Smooth muscle cell (in vitro differentiated cells): ENCODE results near the gene UBL4B. TPM values are rescaled to one million over a fixed set of nuclear protein-coding genes. Genes with fewer than 3 reads are reported as not detected.

Experiments
- DNase-seq: peaks from one replicate; lab custom pipeline; 2025; ENCODE audit not compliant: unreplicated experiment; lab: John Stamatoyannopoulos, UW
- H2AFZ ChIP-seq: fragments of 200-600 bp; sonication (generic); 2 replicates; pipeline ENCODE4 v1.6.0; 2016; ENCODE audit warnings: antibody characterized with exemption, low read depth, mild to moderate bottlenecking
- H3F3A ChIP-seq: fragments of 200-600 bp; sonication (generic); 2 replicates; pipeline ENCODE4 v1.6.0; 2017; ENCODE audit warnings: antibody characterized with exemption, low read depth
- H3K27ac ChIP-seq: fragments of 200-600 bp; sonication (generic); 2 replicates; pipeline ENCODE4 v1.5.1; 2016; ENCODE audit warnings: low read depth, mild to moderate bottlenecking
- H3K27me3 ChIP-seq: fragments of 200-600 bp; sonication (generic); 2 replicates; pipeline ENCODE4 v1.6.1; 2016; ENCODE audit warnings: low read depth, mild to moderate bottlenecking
- H3K36me3 ChIP-seq: fragments of 200-600 bp; sonication (generic); 2 replicates; pipeline ENCODE4 v1.5.1; 2016; ENCODE audit warnings: low read depth
- H3K4me1 ChIP-seq: fragments of 200-600 bp; sonication (generic); 2 replicates; pipeline ENCODE4 v1.5.1; 2016; ENCODE audit warnings: low read depth
- H3K4me2 ChIP-seq: fragments of 200-600 bp; sonication (generic); 2 replicates; pipeline ENCODE4 v1.6.0; 2016; ENCODE audit warnings: mild to moderate bottlenecking
- H3K4me3 ChIP-seq: fragments of 200-600 bp; sonication (generic); 2 replicates; pipeline ENCODE4 v1.5.1; 2016; ENCODE audit warnings: mild to moderate bottlenecking
- H3K79me2 ChIP-seq: fragments of 200-600 bp; sonication (generic); 2 replicates; pipeline ENCODE4 v1.6.0; 2016; ENCODE audit warnings: low read depth, mild to moderate bottlenecking
- H3K9ac ChIP-seq: fragments of 200-600 bp; sonication (generic); 2 replicates; pipeline ENCODE4 v1.6.0; 2016; ENCODE audit warnings: low read depth
- H3K9me3 ChIP-seq: fragments of 200-600 bp; sonication (generic); replicated peaks from 2 replicates; pipeline ENCODE4 v1.5.1; 2016; ENCODE audit warnings: low read depth
- H4K20me1 ChIP-seq: fragments of 200-600 bp; sonication (generic); 2 replicates; pipeline ENCODE4 v1.6.0; 2016; ENCODE audit warnings: low read depth
- WGBS: methylation state at CpG from one replicate; pipeline ENCODE4 v1.1.7; 2016; ENCODE audit warnings: low lambda C conversion rate; 5-methylcytosine and 5-hydroxymethylcytosine counted together
- polyA plus RNA-seq: library from polyadenylated mRNA; unstranded; fragments of >200 nt; fragmentation: Nextera tagmentation; extraction: Ambion mirVana; gene quantifications from 2 replicates; pipeline ENCODE4 v1.2.1, GENCODE V29; 2016
- total RNA-seq: library from RNA; depleted of rRNA; stranded (reverse); fragments of >200 nt; gene quantifications from 2 replicates; pipeline ENCODE4 v1.2.3, GENCODE V29; 2014
- TF ChIP-seq, protein P1 (sequence below): fragments of 200-600 bp; sonication (generic); IDR thresholded peaks from 2 replicates; pipeline ENCODE4 v1.5.1; 2017; ENCODE audit warnings: borderline replicate concordance, mild to moderate bottlenecking, antibody characterized with exemption; ENCODE audit not compliant: insufficient read depth, poor library complexity, severe bottlenecking

Gene UBL4B
- total and polyA plus RNA-seq, 2 experiments from 2014 or later = not detected

DNA sequence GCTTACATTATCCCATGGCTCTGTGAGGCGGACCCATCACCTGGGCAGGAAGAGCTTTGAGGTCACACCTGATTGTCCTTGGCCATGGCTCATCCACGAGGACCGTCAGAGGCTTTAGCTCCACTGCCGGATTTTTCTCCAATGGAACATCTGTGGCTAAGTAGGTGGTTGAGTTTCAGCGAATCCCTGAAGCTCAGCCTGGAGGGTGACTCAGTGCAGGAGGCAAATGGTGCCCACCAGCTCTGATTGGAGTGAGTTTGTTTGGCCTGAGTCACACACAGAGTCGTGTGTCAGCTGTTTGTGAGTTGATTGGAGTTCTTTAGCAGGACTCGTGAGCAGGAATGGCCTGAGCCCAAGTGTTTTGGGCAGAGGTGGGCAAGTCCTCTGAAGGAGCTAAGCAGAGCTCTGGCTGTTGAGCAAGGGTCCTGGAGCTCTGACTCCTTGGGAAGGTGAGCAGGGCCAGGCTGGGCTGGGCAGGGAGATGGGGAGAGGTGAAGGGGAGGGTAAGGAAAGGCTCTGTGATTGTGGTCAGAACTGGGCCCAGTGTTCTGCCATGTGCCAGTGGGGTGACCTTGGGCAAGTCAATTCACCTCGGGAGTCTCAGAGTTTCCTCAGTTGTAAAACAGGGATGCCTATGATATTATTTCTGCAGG, 40.0 kb downstream of the UBL4B start:
- H3K9ac ChIP-seq = no peak overlapping the region
- H4K20me1 ChIP-seq = peaks cover 8% of the 10 kb centered on the region
- H3K4me1 ChIP-seq = peaks cover 12% of the 10 kb centered on the region
- H2AFZ ChIP-seq = no peak overlapping the region
- no peaks in the 10 kb centered on the region for H3K36me3 ChIP-seq
- no peaks in the 10 kb centered on the region for H3K9me3 ChIP-seq
- H3K27me3 ChIP-seq = peaks cover 71% of the 10 kb centered on the region
- no peaks in the 10 kb centered on the region for H3K79me2 ChIP-seq
- WGBS = 36% methylated on average over 8 of the region's 8 CpGs
- H3K27ac ChIP-seq = no peak overlapping the region
- TF ChIP-seq, protein P1, sequence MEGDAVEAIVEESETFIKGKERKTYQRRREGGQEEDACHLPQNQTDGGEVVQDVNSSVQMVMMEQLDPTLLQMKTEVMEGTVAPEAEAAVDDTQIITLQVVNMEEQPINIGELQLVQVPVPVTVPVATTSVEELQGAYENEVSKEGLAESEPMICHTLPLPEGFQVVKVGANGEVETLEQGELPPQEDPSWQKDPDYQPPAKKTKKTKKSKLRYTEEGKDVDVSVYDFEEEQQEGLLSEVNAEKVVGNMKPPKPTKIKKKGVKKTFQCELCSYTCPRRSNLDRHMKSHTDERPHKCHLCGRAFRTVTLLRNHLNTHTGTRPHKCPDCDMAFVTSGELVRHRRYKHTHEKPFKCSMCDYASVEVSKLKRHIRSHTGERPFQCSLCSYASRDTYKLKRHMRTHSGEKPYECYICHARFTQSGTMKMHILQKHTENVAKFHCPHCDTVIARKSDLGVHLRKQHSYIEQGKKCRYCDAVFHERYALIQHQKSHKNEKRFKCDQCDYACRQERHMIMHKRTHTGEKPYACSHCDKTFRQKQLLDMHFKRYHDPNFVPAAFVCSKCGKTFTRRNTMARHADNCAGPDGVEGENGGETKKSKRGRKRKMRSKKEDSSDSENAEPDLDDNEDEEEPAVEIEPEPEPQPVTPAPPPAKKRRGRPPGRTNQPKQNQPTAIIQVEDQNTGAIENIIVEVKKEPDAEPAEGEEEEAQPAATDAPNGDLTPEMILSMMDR = no peak
- peak overlapping the region; percentile 96 for H3K4me2 ChIP-seq
- H3K4me3 ChIP-seq = no peak overlapping the region
- no peaks in the 10 kb centered on the region for H3F3A ChIP-seq
- no peak for DNase-seq

DNA sequence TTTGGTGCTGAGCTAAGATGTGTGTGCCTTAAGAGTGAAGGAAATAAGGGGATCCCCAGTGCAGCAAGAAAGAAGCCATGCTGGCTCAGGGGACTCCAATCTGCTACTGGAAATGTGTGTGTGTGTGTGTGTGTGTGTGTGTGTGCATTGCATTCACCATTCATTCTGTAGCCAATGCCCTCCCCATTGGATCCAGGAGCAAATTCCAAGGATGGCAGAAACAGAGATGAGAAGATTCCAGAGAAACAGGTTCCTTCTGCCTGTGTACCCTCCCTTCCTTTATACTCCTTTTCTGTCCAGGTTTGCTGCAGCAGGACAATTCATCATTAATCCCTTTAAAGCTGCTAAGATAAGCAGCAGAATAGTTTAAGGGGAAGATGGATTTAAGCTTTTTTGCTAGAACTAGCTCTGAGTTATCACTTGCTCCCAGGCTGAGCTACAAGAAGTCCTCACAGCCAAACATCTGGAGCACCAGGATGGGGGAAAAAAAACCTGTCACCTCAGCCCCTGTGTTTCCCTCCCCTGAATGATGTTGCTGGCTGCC, 41.2 kb downstream of the UBL4B start:
- H3K4me3 ChIP-seq = no peak overlapping the region
- H4K20me1 ChIP-seq = peaks cover 8% of the 10 kb centered on the region
- H3K9ac ChIP-seq = no peak overlapping the region
- no peaks in the 10 kb centered on the region for H3K79me2 ChIP-seq
- DNase-seq = no peak
- peaks cover 12% of the 10 kb centered on the region for H3K4me1 ChIP-seq
- no peak overlapping the region for H3K4me2 ChIP-seq
- no peaks in the 10 kb centered on the region for H3K36me3 ChIP-seq
- no peaks in the 10 kb centered on the region for H3F3A ChIP-seq
- no peak overlapping the region for H3K27ac ChIP-seq
- TF ChIP-seq, protein P1 = no peak
- peaks cover 58% of the 10 kb centered on the region for H3K27me3 ChIP-seq
- no peaks in the 10 kb centered on the region for H3K9me3 ChIP-seq
- H2AFZ ChIP-seq = no peak overlapping the region

DNA sequence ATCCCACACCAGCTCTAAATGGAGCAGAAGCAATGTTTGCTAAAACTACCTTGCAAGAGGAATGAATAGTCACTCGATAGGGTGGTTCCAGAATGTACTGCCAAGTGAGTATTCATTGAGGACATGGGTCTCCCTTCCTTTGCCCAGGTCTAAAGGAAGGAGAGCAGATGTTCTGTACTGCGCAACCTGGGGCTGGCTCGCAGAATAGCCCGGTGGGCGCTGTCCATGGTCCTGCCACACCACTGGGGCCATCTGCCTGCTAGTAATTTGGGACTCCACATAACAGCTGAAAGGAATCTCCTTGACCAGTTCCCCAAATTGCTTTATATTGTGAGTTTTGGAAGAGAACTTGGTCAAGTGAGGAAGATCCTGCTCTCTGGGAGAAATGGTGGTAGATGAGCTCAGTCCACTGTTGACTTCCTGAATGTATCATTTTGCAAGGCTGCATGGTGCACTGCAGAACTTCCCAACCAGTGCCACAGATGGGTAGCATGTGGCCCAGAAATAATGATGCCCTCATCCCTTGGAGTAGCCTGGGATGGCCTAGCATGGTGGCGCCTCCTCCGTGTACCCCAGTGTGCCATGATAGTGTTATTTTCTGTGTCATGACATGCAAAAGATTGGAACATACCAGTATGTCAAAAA, 43.8 kb downstream of the UBL4B start:
- DNase-seq = peak; percentile 71
- H3K36me3 ChIP-seq = no peaks in the 10 kb centered on the region
- H3K9me3 ChIP-seq = no peaks in the 10 kb centered on the region
- no peak overlapping the region for H3K9ac ChIP-seq
- H3K4me2 ChIP-seq = no peak overlapping the region
- H3K27ac ChIP-seq = no peak overlapping the region
- TF ChIP-seq, protein P1 = no peak
- peaks cover 8% of the 10 kb centered on the region for H4K20me1 ChIP-seq
- no peaks in the 10 kb centered on the region for H3K79me2 ChIP-seq
- H3F3A ChIP-seq = no peaks in the 10 kb centered on the region
- peaks cover 42% of the 10 kb centered on the region for H3K27me3 ChIP-seq
- H3K4me1 ChIP-seq = peaks cover 5% of the 10 kb centered on the region
- WGBS = 21% methylated on average over 7 of the region's 7 CpGs
- no peak overlapping the region for H2AFZ ChIP-seq
- H3K4me3 ChIP-seq = no peak overlapping the region
